Measurements from ENCODE around the gene SETBP1.

Gene SETBP1

DNA sequence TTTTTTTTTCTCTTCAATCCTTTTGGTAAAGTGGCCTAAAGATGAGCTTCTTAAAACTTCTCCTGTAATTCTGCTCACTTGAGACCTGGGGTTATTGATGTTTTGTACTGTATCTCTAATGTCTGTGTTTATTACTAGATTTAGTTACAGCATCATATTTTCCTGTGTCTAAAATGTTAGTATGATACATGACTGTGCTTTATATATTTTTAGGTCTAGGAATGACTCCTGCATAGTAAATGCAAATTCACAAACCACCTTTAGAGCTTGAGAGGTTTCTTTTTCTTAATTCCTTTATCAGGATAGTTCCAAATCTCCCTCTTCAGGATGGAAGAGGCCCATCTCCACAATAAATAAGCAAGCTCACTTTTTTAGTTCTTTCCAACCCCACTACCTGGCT lies 197.6 kb downstream of the SETBP1 start:
- Histone ChIP-seq H3K9me3 (ENCODE audit: control insufficient read depth, insufficient read depth, low read depth, low read length) (no peaks in the 10 kb centered on the region), H3K4me1 (ENCODE audit: control insufficient read depth, insufficient read depth, low read length) (no peaks in the 10 kb centered on the region), H3K4me3 (ENCODE audit: low read depth, low read length) (no peak overlapping the region), H3K27ac (ENCODE audit: low read depth, low read length) (no peak overlapping the region), H3K27me3 (ENCODE audit: control insufficient read depth, insufficient read depth, low read length) (no peaks in the 10 kb centered on the region), H3K9ac (ENCODE audit: low read length) (no peak overlapping the region), H3K36me3 (ENCODE audit: control insufficient read depth, insufficient read depth, low read length) (no peaks in the 10 kb centered on the region)

DNA sequence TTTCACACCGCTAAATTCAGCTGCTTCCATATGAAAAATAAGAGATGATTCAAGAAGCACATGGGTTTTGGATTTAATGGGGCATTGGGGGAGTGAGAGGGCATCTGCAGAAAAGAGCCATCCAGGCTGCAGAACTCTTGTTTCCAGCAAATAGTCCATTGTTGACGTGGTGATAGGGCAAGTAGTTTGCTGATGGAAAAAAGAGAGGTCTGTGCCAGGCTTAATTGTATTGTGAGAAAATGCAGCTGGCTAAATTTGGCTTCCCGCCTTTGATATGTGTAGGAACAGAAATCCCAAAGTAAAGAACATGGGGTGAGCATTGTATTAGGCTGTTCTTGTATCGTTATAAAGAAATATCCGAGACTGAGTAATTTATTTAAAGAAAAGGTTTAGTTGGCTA lies 199.5 kb downstream of the SETBP1 start:
- Histone ChIP-seq H3K27me3 (ENCODE audit: control insufficient read depth, insufficient read depth, low read length) (no peaks in the 10 kb centered on the region), H3K9me3 (ENCODE audit: control insufficient read depth, insufficient read depth, low read depth, low read length) (no peaks in the 10 kb centered on the region), H3K9ac (ENCODE audit: low read length) (no peak overlapping the region), H3K36me3 (ENCODE audit: control insufficient read depth, insufficient read depth, low read length) (no peaks in the 10 kb centered on the region), H3K4me3 (ENCODE audit: low read depth, low read length) (no peak overlapping the region), H3K4me1 (ENCODE audit: control insufficient read depth, insufficient read depth, low read length) (no peaks in the 10 kb centered on the region), H3K27ac (ENCODE audit: low read depth, low read length) (no peak overlapping the region)

DNA sequence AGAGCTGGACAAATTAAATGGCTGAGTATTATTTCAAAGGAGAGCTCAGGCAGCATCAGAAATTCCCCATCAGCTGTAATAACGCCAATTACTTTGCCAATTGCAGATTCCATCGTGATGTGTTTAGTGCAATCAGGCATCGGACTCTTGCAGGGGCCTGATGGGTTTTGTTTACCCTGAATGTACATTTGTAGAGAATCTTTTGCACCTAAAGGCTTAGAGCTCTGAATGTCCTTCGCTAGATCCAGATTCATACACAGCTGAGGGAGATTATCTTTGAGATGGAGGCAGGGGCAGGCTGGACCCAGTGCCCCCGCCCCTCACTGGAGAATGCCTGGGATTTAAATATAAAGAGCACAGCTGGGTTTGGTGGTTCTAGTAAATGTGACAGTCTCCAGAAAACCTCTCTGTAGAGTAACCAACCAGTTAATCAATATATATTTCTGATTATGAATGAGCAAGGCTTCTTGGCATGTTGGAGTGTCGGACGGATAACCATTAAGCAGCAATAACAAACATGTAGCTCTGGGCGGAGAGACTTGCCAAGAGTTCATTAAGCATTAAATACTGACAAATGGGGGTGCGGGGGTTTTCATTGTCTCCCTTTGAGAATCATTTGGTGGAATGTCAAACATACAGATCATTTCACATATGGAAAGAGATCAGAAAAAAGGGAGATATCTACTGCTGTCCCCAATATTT lies 200.9 kb downstream of the SETBP1 start:
- H3K36me3 ChIP-seq (ENCODE audit: control insufficient read depth, insufficient read depth, low read length): no peaks in the 10 kb centered on the region
- no peak overlapping the region for H3K27ac ChIP-seq (ENCODE audit: low read depth, low read length)

DNA sequence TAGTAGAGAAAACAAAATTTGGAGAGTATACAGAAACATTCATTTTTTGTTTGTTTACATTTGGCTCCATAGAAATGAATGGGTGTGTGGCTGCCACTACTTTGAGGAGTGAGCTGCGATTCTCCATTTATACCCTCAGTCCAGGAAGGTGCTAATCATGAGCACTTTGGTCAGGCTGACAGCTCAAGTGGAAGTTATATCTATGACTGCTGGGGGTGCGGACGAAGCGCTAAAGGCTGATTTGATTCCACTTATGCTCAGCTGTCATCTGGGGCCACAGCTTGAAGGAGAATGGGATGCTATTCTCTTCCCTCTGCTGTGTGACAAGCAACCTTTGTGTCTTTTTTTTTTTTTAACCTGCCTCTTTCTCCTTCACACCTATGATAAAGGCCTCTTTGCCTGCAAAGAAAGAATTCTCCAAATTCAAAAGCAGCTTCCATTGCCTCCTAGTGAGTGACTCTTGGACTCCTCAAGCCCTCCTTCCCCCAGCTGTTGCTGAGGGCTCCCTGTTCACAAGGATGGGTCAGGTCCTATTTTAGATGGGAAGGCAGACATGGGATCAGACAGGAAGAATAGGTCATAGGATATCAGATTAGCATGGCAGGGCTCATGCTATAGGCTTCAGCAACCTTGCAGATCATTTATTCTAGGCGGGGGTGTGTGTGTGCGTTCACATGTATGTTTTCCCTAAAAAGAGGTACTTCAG lies 201.6 kb downstream of the SETBP1 start:
- no peak overlapping the region for H3K4me3 ChIP-seq (ENCODE audit: low read depth, low read length)
- H3K27ac ChIP-seq (ENCODE audit: low read depth, low read length): no peak overlapping the region
- no peaks in the 10 kb centered on the region for H3K36me3 ChIP-seq (ENCODE audit: control insufficient read depth, insufficient read depth, low read length)
- H3K4me1 ChIP-seq (ENCODE audit: control insufficient read depth, insufficient read depth, low read length): peaks cover 5% of the 10 kb centered on the region; the same call in 1 of the 2 replicates
- no peaks in the 10 kb centered on the region for H3K9me3 ChIP-seq (ENCODE audit: control insufficient read depth, insufficient read depth, low read depth, low read length)
- no peaks in the 10 kb centered on the region for H3K27me3 ChIP-seq (ENCODE audit: control insufficient read depth, insufficient read depth, low read length)
- no peak overlapping the region for H3K9ac ChIP-seq (ENCODE audit: low read length)

More for the DNA sequence above, 200.9 kb downstream of the SETBP1 start:
- Histone ChIP-seq H3K9me3 (ENCODE audit: control insufficient read depth, insufficient read depth, low read depth, low read length) (no peaks in the 10 kb centered on the region), H3K27me3 (ENCODE audit: control insufficient read depth, insufficient read depth, low read length) (no peaks in the 10 kb centered on the region), H3K4me3 (ENCODE audit: low read depth, low read length) (no peak overlapping the region), H3K9ac (ENCODE audit: low read length) (no peak overlapping the region), H3K4me1 (ENCODE audit: control insufficient read depth, insufficient read depth, low read length) (no peaks in the 10 kb centered on the region)

DNA sequence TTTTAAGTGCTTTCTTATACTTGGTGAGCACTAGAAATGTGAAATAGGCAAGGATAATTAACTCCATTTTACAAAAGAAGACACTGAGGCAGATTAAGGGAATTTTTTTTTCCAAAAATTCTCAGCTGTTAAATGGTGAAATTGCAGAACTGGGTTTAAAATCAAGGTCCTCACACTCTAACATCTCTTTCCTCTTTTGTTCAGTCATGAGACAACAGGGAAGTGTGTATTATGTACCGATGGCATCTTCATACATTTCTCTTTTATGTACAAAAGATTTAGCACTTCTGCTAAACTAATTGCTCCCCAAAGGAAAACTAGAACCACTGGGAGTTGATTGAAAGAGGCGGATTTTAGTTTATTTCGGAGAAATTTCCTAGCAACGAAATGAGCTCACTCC lies 203.0 kb downstream of the SETBP1 start:
- Histone ChIP-seq H3K4me3 (ENCODE audit: low read depth, low read length) (no peak overlapping the region), H3K9ac (ENCODE audit: low read length) (no peak overlapping the region)

DNA sequence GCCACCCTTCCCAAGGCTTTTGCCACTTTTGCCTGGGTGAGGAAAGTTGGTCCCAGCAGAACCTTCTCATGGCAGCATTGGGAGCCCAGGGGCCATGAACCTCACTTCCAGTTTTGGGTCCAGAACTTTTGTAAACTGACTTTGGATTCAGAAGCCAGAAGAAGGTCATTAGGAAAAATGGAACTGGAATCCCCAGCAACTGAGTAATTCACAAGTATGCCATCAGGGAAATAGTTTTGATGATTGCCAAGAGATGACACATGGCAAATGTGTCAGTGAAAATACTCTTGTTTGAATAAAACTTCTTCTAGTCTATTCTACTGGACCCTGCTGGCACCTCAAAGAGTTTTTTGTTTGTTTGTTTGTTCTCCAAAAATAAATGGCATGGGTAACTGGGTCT lies 203.7 kb downstream of the SETBP1 start:
- H3K9ac ChIP-seq (ENCODE audit: low read length): no peak overlapping the region
- no peak overlapping the region for H3K27ac ChIP-seq (ENCODE audit: low read depth, low read length)
- no peak overlapping the region for H3K4me3 ChIP-seq (ENCODE audit: low read depth, low read length)
- no peaks in the 10 kb centered on the region for H3K27me3 ChIP-seq (ENCODE audit: control insufficient read depth, insufficient read depth, low read length)
- no peaks in the 10 kb centered on the region for H3K9me3 ChIP-seq (ENCODE audit: control insufficient read depth, insufficient read depth, low read depth, low read length)
- H3K4me1 ChIP-seq (ENCODE audit: control insufficient read depth, insufficient read depth, low read length): peaks cover 13% of the 10 kb centered on the region; the same call in 1 of the 2 replicates
- H3K36me3 ChIP-seq (ENCODE audit: control insufficient read depth, insufficient read depth, low read length): no peaks in the 10 kb centered on the region

More for the DNA sequence above, 203.0 kb downstream of the SETBP1 start:
- no peaks in the 10 kb centered on the region for H3K27me3 ChIP-seq (ENCODE audit: control insufficient read depth, insufficient read depth, low read length)
- H3K9me3 ChIP-seq (ENCODE audit: control insufficient read depth, insufficient read depth, low read depth, low read length): no peaks in the 10 kb centered on the region
- no peak overlapping the region for H3K27ac ChIP-seq (ENCODE audit: low read depth, low read length)
- H3K36me3 ChIP-seq (ENCODE audit: control insufficient read depth, insufficient read depth, low read length): no peaks in the 10 kb centered on the region
- peaks cover 13% of the 10 kb centered on the region; the same call in 1 of the 2 replicates for H3K4me1 ChIP-seq (ENCODE audit: control insufficient read depth, insufficient read depth, low read length)

DNA sequence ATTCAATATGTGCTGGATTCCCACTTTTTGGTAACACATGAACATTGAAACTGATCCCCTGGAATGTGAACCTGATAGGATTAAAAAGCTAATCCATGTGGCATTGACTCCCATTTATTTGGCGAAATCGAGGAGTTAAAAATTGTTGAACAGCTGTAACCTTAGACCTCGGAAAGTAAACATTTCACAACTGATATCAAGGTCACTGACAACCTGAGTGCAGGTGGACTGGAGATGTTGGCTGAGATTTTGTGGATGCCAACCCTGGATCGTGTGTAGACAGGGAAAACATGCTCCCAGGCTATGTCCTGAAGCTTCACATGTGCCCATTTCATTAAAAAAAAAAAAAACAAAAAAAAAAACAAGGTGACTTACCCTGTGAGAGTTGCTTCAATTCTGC lies 204.8 kb downstream of the SETBP1 start:
- Histone ChIP-seq H3K9ac (ENCODE audit: low read length) (no peak overlapping the region), H3K4me1 (ENCODE audit: control insufficient read depth, insufficient read depth, low read length) (peaks cover 13% of the 10 kb centered on the region; the same call in 1 of the 2 replicates), H3K27ac (ENCODE audit: low read depth, low read length) (no peak overlapping the region), H3K4me3 (ENCODE audit: low read depth, low read length) (no peak overlapping the region), H3K9me3 (ENCODE audit: control insufficient read depth, insufficient read depth, low read depth, low read length) (peaks cover 7% of the 10 kb centered on the region; the same call in 1 of the 2 replicates), H3K27me3 (ENCODE audit: control insufficient read depth, insufficient read depth, low read length) (no peaks in the 10 kb centered on the region), H3K36me3 (ENCODE audit: control insufficient read depth, insufficient read depth, low read length) (no peaks in the 10 kb centered on the region)

DNA sequence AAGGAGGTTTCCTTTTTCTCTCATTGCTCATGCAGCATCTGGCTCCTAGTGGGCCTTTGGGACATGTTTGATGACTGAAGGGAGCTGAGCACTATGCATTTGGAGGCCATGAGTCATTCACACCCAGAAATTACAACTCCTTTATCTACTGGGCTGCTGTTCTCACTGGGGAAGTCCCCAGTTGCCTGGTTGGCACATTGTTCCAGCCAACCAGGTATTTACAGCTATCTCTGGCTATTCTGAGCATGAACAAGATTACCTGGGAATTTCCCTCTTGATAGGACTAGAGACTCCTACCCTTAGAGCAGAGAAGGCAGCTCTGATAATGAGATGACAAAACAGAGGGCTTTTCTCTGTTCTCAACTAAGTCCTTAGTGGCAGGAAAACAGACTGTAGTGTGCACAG lies 206.5 kb downstream of the SETBP1 start:
- peaks cover 13% of the 10 kb centered on the region; the same call in 1 of the 2 replicates for H3K4me1 ChIP-seq (ENCODE audit: control insufficient read depth, insufficient read depth, low read length)
- no peak overlapping the region for H3K27ac ChIP-seq (ENCODE audit: low read depth, low read length)
- no peaks in the 10 kb centered on the region for H3K36me3 ChIP-seq (ENCODE audit: control insufficient read depth, insufficient read depth, low read length)
- H3K9ac ChIP-seq (ENCODE audit: low read length): no peak overlapping the region
- H3K9me3 ChIP-seq (ENCODE audit: control insufficient read depth, insufficient read depth, low read depth, low read length): peaks cover 20% of the 10 kb centered on the region
- H3K27me3 ChIP-seq (ENCODE audit: control insufficient read depth, insufficient read depth, low read length): no peaks in the 10 kb centered on the region
- H3K4me3 ChIP-seq (ENCODE audit: low read depth, low read length): no peak overlapping the region

DNA sequence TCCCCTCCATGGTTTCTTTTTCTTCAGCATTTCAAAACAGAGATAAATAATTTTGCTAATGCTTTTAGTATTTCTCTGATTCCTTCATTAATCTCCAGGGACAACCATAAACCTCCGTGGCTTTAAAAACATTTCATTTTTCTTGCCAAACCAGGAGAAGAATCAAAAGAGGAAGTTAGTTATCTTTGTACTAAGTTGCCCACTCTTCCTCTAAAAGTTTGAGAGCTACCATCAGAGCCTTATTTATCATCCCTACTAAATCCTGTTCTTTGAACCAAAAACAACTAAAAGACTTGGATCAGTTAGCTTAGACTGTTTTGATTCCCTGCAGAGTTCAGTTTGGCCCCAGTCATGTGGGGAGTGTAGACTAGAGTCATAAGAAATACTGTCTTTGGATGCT lies 208.4 kb downstream of the SETBP1 start:
- Histone ChIP-seq H3K27ac (ENCODE audit: low read depth, low read length) (no peak overlapping the region), H3K4me3 (ENCODE audit: low read depth, low read length) (no peak overlapping the region), H3K9ac (ENCODE audit: low read length) (no peak overlapping the region), H3K27me3 (ENCODE audit: control insufficient read depth, insufficient read depth, low read length) (no peaks in the 10 kb centered on the region), H3K4me1 (ENCODE audit: control insufficient read depth, insufficient read depth, low read length) (peaks cover 13% of the 10 kb centered on the region; the same call in 1 of the 2 replicates), H3K9me3 (ENCODE audit: control insufficient read depth, insufficient read depth, low read depth, low read length) (peaks cover 22% of the 10 kb centered on the region), H3K36me3 (ENCODE audit: control insufficient read depth, insufficient read depth, low read length) (no peaks in the 10 kb centered on the region)

DNA sequence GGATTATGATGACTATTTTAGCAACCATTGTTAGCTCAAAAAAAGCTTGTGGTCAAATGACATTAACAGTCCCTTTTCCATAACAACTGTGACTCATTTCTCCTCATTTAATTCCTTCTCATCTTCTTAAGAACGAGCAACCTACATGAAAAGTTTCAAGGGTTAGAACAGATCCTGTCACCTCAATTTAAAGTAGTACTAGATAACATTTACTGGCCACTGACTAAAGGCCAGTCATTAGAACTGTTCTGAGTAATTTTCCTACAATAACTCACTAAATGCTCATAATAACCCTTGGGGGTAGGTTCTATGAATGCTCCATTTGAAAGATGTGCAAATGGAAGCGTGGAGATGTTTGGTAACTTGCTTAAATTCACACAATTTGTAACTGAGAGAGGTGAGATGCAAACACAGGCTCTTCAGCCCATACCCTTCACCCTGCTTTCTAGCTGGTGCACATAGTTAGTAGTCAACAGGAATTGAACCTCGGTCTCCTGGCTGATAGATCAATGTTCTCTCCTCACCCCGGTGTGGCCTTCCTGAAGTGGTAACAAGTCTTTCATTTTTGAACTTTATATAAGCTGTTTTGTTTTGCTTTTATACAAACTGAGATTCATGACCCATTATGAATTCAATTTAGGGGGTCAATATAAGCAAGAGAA lies 212.5 kb downstream of the SETBP1 start:
- H3K9ac ChIP-seq (ENCODE audit: low read length): no peak overlapping the region
- peaks cover 22% of the 10 kb centered on the region for H3K9me3 ChIP-seq (ENCODE audit: control insufficient read depth, insufficient read depth, low read depth, low read length)
- no peak overlapping the region for H3K27ac ChIP-seq (ENCODE audit: low read depth, low read length)
- H3K4me1 ChIP-seq (ENCODE audit: control insufficient read depth, insufficient read depth, low read length): no peaks in the 10 kb centered on the region; the same call in 1 of the 2 replicates
- H3K27me3 ChIP-seq (ENCODE audit: control insufficient read depth, insufficient read depth, low read length): no peaks in the 10 kb centered on the region
- no peaks in the 10 kb centered on the region for H3K36me3 ChIP-seq (ENCODE audit: control insufficient read depth, insufficient read depth, low read length)
- no peak overlapping the region for H3K4me3 ChIP-seq (ENCODE audit: low read depth, low read length)

DNA sequence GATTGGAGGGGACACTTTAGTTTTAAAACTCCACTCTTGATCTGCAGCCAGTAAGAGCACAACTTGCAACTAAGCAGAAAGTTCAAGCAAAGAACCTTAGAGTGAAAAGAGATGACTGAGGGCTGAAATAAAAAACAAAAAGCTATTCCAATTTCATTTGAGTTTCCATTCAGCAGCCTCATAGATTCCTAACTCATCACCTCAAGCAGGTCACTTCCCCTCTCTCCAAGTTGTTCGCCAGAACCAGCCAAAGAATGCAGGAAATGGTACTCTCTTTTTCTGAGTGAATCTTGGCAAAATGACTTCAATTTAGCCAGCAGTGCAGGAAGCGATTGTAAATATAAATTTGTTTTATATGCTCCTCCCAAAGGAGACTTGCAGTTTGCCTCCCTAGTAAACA lies 213.3 kb downstream of the SETBP1 start:
- no peak overlapping the region for H3K4me3 ChIP-seq (ENCODE audit: low read depth, low read length)
- H3K9ac ChIP-seq (ENCODE audit: low read length): no peak overlapping the region
- no peaks in the 10 kb centered on the region for H3K4me1 ChIP-seq (ENCODE audit: control insufficient read depth, insufficient read depth, low read length)
- H3K27ac ChIP-seq (ENCODE audit: low read depth, low read length): no peak overlapping the region
- H3K9me3 ChIP-seq (ENCODE audit: control insufficient read depth, insufficient read depth, low read depth, low read length): peaks cover 22% of the 10 kb centered on the region
- H3K27me3 ChIP-seq (ENCODE audit: control insufficient read depth, insufficient read depth, low read length): no peaks in the 10 kb centered on the region
- no peaks in the 10 kb centered on the region for H3K36me3 ChIP-seq (ENCODE audit: control insufficient read depth, insufficient read depth, low read length)

All from HUES6 (cell line).